IPS-NIHi11 (cell line): ENCODE results near the gene RFX3.

Experiments
- DNase-seq: peaks from one replicate; pipeline ENCODE4 v3.0.0; 2012; ENCODE audit warnings: mixed read lengths, low spot score

Gene RFX3

DNA sequence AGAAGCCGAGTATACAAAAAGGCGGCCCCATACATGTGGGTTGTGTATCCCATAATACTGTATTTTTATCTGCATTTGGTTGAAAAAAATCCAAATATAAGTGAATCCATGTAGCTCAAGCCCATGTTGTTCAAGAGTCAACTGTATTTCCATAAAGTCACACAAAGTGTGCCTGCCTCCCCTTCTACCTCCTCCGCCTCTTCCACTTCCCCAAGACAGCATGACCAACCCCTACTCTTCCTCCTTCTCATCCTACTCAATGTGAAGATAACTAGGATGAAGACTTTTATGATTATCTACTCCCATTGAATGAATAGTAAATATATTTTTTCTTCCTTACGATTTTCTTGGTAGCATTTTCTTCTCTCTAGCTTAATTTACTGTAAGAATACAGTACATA is 92.7 kb downstream of the RFX3 start:
- DNase-seq, result no peak

GRCh38 chr9:3431890-3432289 is 93.9 kb downstream of the RFX3 start:
- no peak for DNase-seq

DNA sequence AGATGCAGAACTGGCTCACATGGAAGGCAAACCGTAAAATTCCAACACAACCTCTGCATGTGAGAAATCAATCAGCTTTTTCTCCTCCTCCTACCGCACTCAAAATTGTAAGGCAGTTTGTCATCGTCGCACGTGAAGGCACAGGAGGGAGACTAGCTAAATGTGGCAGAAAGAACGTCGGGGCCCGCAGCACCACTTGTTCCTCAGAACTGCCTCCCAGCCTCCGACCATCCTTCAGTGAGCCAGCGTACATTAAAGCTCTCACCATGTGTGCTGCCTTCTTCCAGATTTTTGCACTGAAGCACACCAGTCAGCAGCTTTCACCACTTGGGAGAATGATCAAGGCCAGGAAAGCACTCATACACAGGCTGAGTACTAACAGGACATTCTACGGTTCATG is 105.9 kb downstream of the RFX3 start:
- no peak for DNase-seq

GRCh38 chr9:3415906-3416305 is 109.9 kb downstream of the RFX3 start:
- no peak for DNase-seq

DNA sequence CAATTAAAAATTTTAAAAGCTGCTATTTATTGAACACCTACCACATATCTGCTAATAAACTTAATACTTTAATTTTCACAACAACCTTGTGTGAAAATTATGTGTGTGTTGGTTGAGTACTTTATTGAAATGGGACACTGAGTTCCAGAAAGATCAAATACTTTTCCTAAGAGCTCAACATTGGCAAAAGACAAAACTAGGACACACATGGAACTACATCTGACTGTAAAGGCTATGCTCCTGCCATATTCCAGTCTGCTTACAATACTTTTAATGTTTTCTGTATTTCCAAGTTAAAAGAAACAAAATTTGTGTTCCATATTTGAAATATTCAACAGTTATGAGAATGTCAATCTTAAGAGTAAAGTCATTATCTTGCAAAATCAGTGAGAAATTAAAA is 111.8 kb downstream of the RFX3 start:
- no peak for DNase-seq

GRCh38 chr9:3410461-3410860 is 115.3 kb downstream of the RFX3 start:
- DNase-seq, result no peak

DNA sequence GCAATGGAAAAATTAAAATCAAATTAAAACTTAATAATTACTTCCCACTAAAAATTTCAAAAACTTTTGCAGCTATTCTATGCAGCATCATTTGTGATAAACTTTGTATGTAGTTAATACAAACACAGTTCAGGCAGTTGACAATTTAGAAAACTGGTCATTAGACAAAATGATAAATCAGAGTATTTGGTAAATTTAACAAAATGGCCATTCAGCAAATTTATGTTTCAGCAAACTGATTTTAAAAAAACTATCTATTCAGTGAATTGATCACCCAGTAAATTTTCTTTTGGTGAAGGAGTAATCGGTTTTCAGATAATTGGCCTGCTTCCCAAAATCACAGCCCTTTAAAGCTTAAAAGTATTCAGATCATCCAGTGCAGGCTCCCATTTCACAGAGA is 116.3 kb downstream of the RFX3 start:
- DNase-seq, result no peak

DNA sequence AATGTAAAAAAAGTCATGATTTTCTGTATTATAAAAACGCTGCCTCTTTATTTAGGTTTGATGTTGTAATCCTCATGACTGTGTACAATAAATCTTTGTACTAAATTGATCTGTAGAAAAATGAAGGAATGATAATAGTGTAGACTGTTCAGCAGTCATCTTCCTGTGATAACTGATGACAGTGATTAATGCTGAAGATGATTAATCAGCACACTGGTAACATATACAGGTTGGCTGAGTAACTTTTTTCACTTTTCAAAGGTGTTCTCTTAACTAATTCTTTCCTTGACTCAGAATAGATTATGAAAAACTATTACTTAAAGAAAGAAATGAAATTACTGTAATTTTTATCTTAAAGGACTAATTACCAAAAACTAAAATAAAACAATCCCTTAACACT is 122.5 kb downstream of the RFX3 start:
- no peak for DNase-seq

DNA sequence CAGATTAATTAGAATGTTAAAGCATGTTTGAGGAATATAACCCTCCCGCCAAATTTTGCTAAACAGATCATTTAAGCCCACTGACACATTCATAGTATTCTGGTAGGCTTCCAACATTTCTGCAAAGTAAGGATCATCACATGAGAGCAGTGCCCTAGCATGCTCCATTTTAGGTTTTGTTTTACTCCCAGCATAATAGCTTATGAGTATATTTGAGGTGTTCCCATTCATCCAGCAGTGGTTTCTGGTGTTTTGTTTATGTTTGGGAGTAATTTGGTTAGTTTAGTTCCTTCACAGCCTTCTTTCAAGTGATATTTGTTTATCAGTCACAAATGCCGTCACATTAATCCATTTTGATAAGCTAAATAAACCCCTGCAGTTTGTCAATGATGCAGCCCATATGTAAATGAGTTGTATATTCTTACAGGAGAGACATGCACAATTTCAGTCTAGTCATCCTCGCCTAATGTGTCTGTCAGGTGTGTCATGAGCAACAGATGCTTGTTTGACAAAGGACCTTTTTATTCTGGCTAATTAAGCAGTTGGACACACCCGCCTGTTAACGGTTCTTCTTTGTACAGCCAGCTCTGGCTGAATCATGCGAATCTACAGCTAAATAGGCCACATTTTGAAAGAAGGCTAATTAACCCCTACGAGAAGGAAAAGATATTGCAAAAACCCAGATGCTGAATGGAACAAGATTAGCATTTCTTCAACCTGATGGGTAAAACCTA is 124.4 kb downstream of the RFX3 start:
- DNase-seq, result no peak

GRCh38 chr9:3398232-3398648 is 127.6 kb downstream of the RFX3 start:
- no peak for DNase-seq

- DNase-seq, result no peak
These were observed 128.0 kb downstream of the RFX3 start for GRCh38 chr9:3397766-3398165.

- no peak for DNase-seq
These were observed 134.4 kb downstream of the RFX3 start for GRCh38 chr9:3391414-3391813.

DNA sequence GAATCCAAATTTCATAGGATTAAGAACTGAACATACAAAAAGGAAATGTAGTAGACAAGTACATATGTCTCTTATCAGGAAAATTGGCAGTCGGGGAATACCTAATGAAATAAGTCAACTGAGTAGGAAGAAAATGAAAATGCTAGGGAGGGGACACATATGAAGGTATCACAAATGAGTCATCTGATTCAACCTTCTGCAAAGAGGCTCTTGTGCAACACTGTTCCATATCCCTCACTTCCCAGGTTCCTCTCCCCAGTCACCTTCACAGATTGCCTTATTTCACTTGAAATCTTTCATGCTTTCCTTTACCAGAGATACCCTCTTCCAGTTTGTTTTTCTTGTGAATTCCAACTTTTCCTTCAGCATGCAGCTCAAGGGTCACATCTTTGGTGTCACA is 139.0 kb downstream of the RFX3 start:
- DNase-seq, result no peak

GRCh38 chr9:3385871-3386270 is 139.9 kb downstream of the RFX3 start:
- no peak for DNase-seq

DNA sequence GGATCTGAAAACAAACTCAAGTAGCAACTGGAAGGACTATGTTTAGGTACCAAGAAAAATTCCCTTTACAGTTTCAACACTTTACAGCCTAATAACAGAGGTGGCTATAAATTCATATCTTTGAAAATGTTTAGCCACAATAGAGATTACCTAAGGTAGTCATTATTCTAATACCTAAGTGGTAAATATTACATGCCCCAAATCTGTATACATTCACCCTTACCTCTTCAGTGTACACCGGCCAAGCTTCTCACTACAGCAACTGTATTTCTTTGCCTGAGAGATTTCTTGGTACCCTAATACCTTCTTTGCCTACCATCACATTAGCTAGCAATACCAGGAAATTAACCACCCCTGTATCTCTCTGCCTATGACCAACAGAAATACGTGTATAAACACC is 154.0 kb downstream of the RFX3 start:
- no peak for DNase-seq

DNA sequence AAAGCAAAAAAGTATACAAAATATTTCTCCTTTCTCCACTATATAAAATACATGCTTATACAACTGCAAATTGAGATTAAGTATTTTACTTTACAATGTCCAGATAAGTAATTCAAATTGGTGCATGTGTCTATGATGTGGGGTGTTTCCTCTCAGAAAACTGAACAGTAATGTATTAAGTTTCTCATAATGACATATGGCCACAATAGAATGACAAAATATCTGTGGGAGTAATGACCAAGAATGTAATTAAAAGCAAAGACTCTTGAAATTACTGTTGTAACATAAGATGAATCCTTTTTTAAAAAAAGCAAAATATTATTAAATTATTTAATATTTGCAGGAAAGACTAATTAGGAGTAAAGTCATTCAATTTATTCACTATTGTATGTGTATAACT is 155.1 kb downstream of the RFX3 start:
- no peak for DNase-seq

GRCh38 chr9:3367185-3367584 is 158.6 kb downstream of the RFX3 start:
- DNase-seq, result peak; percentile 18

DNA sequence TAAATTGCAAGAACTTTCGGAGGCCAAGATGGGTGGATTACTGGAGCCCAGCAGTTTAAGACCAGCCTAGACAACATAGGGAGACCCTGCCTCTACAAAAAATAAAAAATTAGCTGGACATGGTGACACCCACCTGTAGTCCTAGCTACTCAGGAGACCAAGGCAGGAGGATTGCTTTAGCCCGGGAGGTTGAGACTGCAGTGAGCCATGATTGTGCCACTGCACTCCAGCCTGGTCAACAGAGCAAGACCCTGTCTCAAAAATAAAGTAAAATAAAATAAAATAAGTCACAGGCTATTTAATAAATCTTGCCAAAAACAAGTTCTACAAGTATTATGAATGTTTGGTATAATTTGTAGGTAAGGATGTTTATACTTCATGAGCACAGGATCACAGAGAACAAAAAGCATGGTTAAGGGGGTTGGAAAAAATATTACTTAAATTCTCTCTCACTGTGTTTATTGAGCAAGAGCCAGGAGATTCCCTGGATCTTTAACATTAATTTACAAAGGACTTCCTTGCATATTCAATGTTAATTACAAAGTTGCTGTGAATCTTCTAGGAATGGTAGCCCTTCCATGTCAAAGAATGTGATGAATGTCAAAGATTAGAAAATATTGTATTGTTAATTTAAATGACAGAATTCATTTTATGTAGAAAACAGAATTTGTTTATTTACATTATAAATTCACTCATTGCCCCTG is 164.0 kb downstream of the RFX3 start:
- no peak for DNase-seq

- no peak for DNase-seq
These were observed 164.7 kb downstream of the RFX3 start for GRCh38 chr9:3361116-3361515.

GRCh38 chr9:3360245-3360644 is 165.6 kb downstream of the RFX3 start:
- DNase-seq, result no peak

- DNase-seq, result no peak
These were observed 166.0 kb downstream of the RFX3 start for GRCh38 chr9:3359778-3360177.

GRCh38 chr9:3359048-3359692 is 166.6 kb downstream of the RFX3 start:
- no peak for DNase-seq

- no peak for DNase-seq
These were observed 177.6 kb downstream of the RFX3 start for GRCh38 chr9:3348169-3348568.
